Coronary artery (tissue), 2 donors: ENCODE measurements around the gene EEF1AKMT3.

Source experiments
- DNase-seq: peaks from one replicate; pipeline ENCODE4 v3.0.0-alpha.2; 2017; ENCODE audit warnings: low spot score
- H3K27ac ChIP-seq, 2 donors: fragments of 200-600 bp; sonication (generic); one replicate each; pipeline ENCODE4 v1.5.1; 2016 to 2019
- H3K4me3 ChIP-seq: fragments of 200-600 bp; sonication (generic); 2 replicates; pipeline ENCODE4 v1.5.1; 2016; ENCODE audit warnings: mild to moderate bottlenecking, moderate library complexity
- CTCF ChIP-seq: fragments of 200-600 bp; sonication (generic); IDR thresholded peaks from one replicate; pipeline ENCODE4 v1.5.1; 2019; ENCODE audit warnings: antibody characterized with exemption

The EEF1AKMT3 gene

GRCh38 chr12:57809425-57809824, 37.0 kb downstream of the EEF1AKMT3 start:
- no peak overlapping the region for H3K4me3 ChIP-seq
- no peak for DNase-seq
- H3K27ac ChIP-seq = no peak overlapping the region
- TF ChIP-seq CTCF = no peak

GRCh38 chr12:57810450-57810849, 38.0 kb downstream of the EEF1AKMT3 start:
- no peak overlapping the region for H3K4me3 ChIP-seq
- DNase-seq = no peak
- no peak for TF ChIP-seq CTCF
- H3K27ac ChIP-seq = no peak overlapping the region

- Histone ChIP-seq H3K27ac (no peak overlapping the region), H3K4me3 (no peak overlapping the region)
- TF ChIP-seq CTCF = no peak
- DNase-seq = no peak
These were observed 38.8 kb downstream of the EEF1AKMT3 start for GRCh38 chr12:57811028-57811755.

GRCh38 chr12:57813111-57813970, 40.9 kb downstream of the EEF1AKMT3 start:
- no peak overlapping the region for H3K27ac ChIP-seq
- no peak for TF ChIP-seq CTCF
- peak; percentile 62 for DNase-seq
- no peak overlapping the region for H3K4me3 ChIP-seq

- Histone ChIP-seq H3K4me3 (no peak overlapping the region), H3K27ac (peak overlapping the region in 1 of 2 donors; percentile 44)
- TF ChIP-seq CTCF = no peak
- DNase-seq = peak; percentile 66
These were observed 41.8 kb downstream of the EEF1AKMT3 start for GRCh38 chr12:57813971-57814772.

- TF ChIP-seq CTCF = no peak
These were observed 43.0 kb downstream of the EEF1AKMT3 start for GRCh38 chr12:57815177-57816000.

More at GRCh38 chr12:57815177-57816000, 43.0 kb downstream of the EEF1AKMT3 start:
- peak; percentile 68 for DNase-seq
- no peak overlapping the region for H3K4me3 ChIP-seq
- peak overlapping the region in 1 of 2 donors; percentile 64 for H3K27ac ChIP-seq
